GM20000 (cell line): ENCODE results near the gene TNIK.

Experiments used
- DNase-seq: peaks from one replicate; pipeline ENCODE4 v3.0.0; 2012; ENCODE audit warnings: low spot score
- CTCF ChIP-seq: IDR thresholded peaks from 2 replicates; pipeline ENCODE4 v1.5.1; 2012; ENCODE audit warnings: mild to moderate bottlenecking, control low read depth; ENCODE audit errors: extremely low read depth, missing control alignments

The TNIK gene

GRCh38 chr3:171269542-171269941, 190.7 kb downstream of the TNIK start:
- TF ChIP-seq CTCF, result no peak
- DNase-seq, result no peak

DNA sequence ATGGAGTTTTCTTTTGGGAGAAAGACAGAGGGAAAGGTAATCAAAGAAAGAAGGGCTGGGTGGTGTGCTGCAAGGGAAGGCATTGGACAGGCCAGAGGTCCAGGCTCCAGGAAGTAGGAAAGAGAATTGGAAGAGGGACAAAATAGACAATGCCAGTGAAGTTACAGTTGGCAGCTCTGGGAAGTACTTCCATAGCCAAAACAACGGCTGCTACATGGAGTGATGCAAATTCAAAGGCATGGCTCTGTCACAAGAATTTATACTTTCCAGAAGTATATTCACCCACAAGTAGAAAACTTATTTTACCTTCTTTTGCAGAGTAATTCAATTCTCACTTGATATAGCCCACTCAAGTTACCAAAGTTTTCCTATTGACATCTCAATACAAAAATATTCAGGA, 191.5 kb downstream of the TNIK start:
- TF ChIP-seq CTCF, result no peak
- DNase-seq, result no peak

- DNase-seq, result no peak
- no peak for TF ChIP-seq CTCF
Measured at GRCh38 chr3:171267104-171267503, 193.1 kb downstream of the TNIK start.

DNA sequence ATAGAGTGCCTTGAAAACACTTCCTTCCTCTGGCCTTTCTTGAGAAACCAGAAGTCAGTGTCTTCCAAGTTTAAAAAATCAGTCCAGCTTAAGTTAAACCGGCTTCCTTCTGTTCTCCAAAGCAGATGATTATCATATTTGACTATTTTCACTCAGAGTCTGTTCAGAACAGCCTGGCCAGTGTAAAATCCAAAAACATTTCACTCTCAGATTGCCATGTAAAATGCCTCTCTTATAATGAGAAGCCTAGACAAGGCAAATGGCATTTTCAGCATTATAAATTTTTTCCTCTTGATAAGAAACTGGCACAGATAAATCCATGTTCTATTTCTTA, 193.5 kb downstream of the TNIK start:
- TF ChIP-seq CTCF, result no peak
- no peak for DNase-seq

DNA sequence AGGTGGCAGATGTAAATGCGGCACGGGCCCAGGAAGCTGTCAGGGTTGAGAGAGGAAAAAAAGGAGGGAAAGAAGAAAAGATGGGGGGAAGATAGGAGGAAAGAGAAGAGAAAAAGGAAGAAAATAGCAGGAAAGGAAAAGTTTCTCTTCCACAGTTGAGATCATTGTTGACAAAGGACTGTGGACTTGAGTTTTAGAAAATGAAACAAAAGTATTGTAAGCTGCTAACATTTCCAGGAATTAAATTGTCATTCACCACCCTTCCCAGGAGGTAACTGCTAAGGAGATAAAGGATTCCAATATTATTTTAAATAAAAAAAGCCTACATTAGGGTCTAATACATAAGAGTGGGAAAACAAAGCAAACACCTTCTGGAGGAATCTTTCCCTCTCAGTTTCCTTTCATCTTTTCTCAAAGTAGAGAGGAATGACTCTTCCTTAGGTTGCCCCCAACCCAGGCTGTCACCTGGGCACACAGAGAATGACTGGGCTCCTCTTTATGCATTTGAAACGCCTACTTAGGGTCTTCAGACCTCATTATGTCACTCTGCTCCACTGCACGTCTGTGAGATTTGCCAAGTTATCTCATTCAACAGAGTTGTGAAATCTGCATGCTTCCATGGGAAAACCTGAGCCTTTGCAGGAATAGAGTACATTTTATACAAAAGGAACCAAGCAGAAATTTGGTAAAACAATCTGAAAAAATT, 194.0 kb downstream of the TNIK start:
- DNase-seq, result no peak
- no peak for TF ChIP-seq CTCF

DNA sequence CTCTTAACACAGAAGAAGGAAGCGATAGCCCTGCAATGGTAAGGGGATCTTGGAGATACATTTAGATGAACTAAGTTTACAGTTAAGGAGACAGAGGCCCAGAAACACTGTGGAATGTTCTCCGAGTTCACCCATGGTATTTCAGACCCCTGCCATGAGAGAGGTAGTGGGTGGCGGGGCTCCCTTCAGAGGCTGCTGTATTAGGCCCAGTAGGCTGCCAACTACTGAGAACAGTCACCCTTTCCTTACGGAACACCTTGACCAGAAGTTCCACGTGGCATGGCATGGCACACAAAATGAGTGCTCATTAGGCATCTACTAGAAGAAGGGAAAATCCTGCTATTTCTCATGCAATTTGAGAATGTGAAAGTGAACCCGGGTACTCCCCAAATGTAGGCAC, 195.4 kb downstream of the TNIK start:
- no peak for DNase-seq
- TF ChIP-seq CTCF, result no peak

GRCh38 chr3:171262431-171262830, 197.8 kb downstream of the TNIK start:
- no peak for TF ChIP-seq CTCF
- DNase-seq, result no peak

GRCh38 chr3:171261487-171261886, 198.7 kb downstream of the TNIK start:
- no peak for TF ChIP-seq CTCF
- DNase-seq, result no peak
